ENCODE data around the gene PPP2R3C. TPM values are rescaled to one million over a fixed set of nuclear protein-coding genes. Genes with fewer than 3 reads are reported as not detected.
"Not testable (repeated sequence)": the region's sequence is repeated elsewhere in the genome, so short reads cannot be mapped to it uniquely, and the experiment has no call there.

PPP2R3C gene
- total and polyA plus RNA-seq, 2 donors: 48.8 to 49.4 TPM

DNA sequence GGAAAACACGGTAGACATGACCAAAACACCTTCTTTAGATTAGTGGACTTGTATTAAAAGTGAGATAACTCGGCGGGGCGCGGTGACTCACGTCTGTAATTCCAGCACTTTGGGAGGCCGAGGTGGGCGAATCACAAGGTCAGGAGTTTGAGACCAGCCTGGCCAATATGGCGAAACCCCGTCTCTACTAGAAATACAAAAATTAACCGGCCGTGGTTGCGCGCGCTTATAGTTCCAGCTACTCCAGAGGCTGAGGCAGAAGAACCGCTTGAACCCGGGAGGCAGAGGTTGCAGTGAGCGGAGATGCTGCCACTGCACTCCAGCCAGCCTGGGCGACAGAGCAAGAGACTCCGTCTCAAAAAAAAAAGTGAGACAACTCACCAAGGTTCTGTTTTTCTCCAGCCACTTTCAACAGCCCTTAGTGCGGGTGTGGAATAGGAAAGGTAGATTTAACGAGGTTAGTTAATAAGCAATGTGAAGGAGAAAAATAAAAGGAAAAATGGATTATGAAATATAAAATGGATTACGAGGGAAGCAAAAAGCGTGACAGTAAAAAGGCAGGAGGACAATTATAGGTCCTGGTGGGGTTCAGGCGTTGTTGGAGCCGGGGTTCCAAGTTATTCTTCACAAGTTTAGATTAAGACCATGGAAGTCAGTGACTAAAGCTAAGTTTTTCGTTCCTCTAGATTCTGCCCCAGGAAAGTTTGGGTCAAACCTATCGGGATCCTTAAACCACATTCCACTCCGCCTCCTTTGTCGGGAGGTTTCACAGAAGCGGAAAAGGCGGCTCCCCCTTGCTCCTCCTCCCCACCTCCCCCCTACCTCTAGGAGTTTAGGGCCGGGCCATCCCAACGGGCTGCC lies 534 bp downstream of the PPP2R3C start:
- no peak for DNase-seq (ENCODE audit: low read depth in 6 of 9, low spot score in 9 of 9)
- no peaks in the 10 kb centered on the region for H3K27me3 ChIP-seq (ENCODE audit: control insufficient read depth in 2 of 2, insufficient read depth in 1 of 2, low read length in 1 of 2)
- peak overlapping the region; percentile 60 to 81 for H3K4me3 ChIP-seq (ENCODE audit: low read length in 2 of 2)
- 33% methylated on average over 34 of the region's 34 CpGs for WGBS
- peaks cover 13 to 20% of the 10 kb centered on the region in 2 donors for H3K4me1 ChIP-seq (ENCODE audit: control insufficient read depth in 2 of 2, insufficient read depth in 2 of 2, low read length in 2 of 2)
- peaks cover 9 to 11% of the 10 kb centered on the region in 2 donors for H3K36me3 ChIP-seq (ENCODE audit: control insufficient read depth in 2 of 2, insufficient read depth in 2 of 2, low read length in 1 of 2)
- peaks cover 0 to 5% of the 10 kb centered on the region in 2 donors for H3K9me3 ChIP-seq (ENCODE audit: control insufficient read depth in 2 of 2, insufficient read depth in 1 of 2, low read length in 1 of 2)
- peak overlapping the region; percentile 97 to 99 for H3K27ac ChIP-seq (ENCODE audit: low read depth in 1 of 2, low read length in 1 of 2)

DNA sequence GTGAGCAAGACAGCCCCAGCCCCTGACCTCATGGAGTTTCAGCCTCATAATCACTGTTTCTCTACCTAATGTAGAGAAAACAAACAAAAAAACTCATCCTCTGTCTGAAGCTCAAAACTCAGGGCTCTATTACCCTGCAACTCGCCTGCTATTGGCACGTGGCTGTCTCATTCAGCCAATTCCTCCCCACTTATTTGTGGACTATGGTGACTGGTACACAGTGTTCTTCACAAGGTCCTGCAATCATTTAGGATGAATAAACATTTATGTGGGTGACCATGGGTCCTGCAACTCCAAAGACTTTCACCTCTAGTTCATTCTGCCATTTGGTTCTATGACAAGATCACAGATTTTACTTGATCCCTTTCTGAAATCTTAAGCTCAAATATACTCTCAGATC lies 4.7 kb downstream of the PPP2R3C start:
- no peak overlapping the region for H3K4me3 ChIP-seq (ENCODE audit: low read length in 2 of 2)
- WGBS: 98% methylated on average over 2 of the region's 2 CpGs
- DNase-seq (ENCODE audit: low read depth in 6 of 9, low spot score in 9 of 9): no peak
- H3K9me3 ChIP-seq (ENCODE audit: control insufficient read depth in 2 of 2, insufficient read depth in 1 of 2, low read length in 1 of 2): peaks cover 0 to 5% of the 10 kb centered on the region in 2 donors
- H3K4me1 ChIP-seq (ENCODE audit: control insufficient read depth in 2 of 2, insufficient read depth in 2 of 2, low read length in 2 of 2): peaks cover 8 to 9% of the 10 kb centered on the region in 2 donors
- H3K27me3 ChIP-seq (ENCODE audit: control insufficient read depth in 2 of 2, insufficient read depth in 1 of 2, low read length in 1 of 2): no peaks in the 10 kb centered on the region
- peaks cover 31 to 37% of the 10 kb centered on the region in 2 donors for H3K36me3 ChIP-seq (ENCODE audit: control insufficient read depth in 2 of 2, insufficient read depth in 2 of 2, low read length in 1 of 2)
- H3K27ac ChIP-seq (ENCODE audit: low read depth in 1 of 2, low read length in 1 of 2): no peak overlapping the region

DNA sequence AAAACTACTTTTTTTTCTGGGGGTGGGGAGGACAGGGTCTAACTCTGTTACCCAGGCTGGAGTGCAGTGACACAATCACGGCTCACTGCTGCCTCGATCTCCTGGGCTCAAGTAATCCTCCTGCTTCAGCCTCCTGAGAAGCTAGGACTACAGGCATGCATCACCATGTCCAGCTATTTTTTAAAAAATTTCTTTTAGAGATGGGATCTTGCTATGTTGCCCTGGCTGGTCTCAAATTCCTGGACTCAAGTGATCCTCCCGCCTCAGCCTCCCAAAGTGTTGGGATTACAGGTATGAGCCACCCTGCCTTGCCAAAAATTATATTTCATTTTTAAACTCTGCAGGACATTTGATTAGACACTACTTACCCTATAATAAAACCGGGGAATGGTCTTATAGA lies 5.5 kb downstream of the PPP2R3C start:
- peaks cover 4 to 5% of the 10 kb centered on the region in 2 donors for H3K9me3 ChIP-seq (ENCODE audit: control insufficient read depth in 2 of 2, insufficient read depth in 1 of 2, low read length in 1 of 2)
- H3K27ac ChIP-seq (ENCODE audit: low read depth in 1 of 2, low read length in 1 of 2): no peak overlapping the region
- H3K4me3 ChIP-seq (ENCODE audit: low read length in 2 of 2): no peak overlapping the region
- WGBS: over 99% methylated on average over 4 of the region's 4 CpGs
- no peaks in the 10 kb centered on the region for H3K27me3 ChIP-seq (ENCODE audit: control insufficient read depth in 2 of 2, insufficient read depth in 1 of 2, low read length in 1 of 2)
- DNase-seq (ENCODE audit: low read depth in 6 of 9, low spot score in 9 of 9): no peak
- peaks cover 8% of the 10 kb centered on the region in 2 donors for H3K4me1 ChIP-seq (ENCODE audit: control insufficient read depth in 2 of 2, insufficient read depth in 2 of 2, low read length in 2 of 2)
- H3K36me3 ChIP-seq (ENCODE audit: control insufficient read depth in 2 of 2, insufficient read depth in 2 of 2, low read length in 1 of 2): peaks cover 39 to 46% of the 10 kb centered on the region in 2 donors

DNA sequence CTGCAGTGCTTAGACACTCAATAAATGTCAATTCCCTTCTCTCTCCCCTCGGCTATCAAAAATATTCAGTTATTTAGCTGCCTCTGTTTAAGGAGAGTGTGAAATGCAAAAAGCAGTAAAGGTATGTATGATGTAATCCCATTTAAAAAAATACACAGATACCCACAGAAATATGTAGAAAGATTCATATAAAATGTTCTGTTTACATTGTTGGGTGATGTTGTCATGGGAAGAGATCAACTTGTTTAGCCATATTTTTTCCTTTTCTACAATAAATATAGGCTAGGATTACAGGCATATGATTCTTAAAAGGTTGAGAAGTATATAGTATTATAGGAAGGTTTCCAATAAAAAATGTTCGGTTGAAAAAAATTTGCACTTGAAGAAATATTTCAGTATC lies 7.8 kb downstream of the PPP2R3C start:
- H3K4me3 ChIP-seq (ENCODE audit: low read length in 2 of 2): no peak overlapping the region
- H3K27me3 ChIP-seq (ENCODE audit: control insufficient read depth in 2 of 2, insufficient read depth in 1 of 2, low read length in 1 of 2): no peaks in the 10 kb centered on the region
- no peak overlapping the region for H3K27ac ChIP-seq (ENCODE audit: low read depth in 1 of 2, low read length in 1 of 2)
- no peaks in the 10 kb centered on the region for H3K4me1 ChIP-seq (ENCODE audit: control insufficient read depth in 2 of 2, insufficient read depth in 2 of 2, low read length in 2 of 2)
- 96% methylated on average over 2 of the region's 2 CpGs for WGBS
- peaks cover 0 to 4% of the 10 kb centered on the region in 2 donors for H3K9me3 ChIP-seq (ENCODE audit: control insufficient read depth in 2 of 2, insufficient read depth in 1 of 2, low read length in 1 of 2)
- H3K36me3 ChIP-seq (ENCODE audit: control insufficient read depth in 2 of 2, insufficient read depth in 2 of 2, low read length in 1 of 2): peaks cover 45 to 60% of the 10 kb centered on the region in 2 donors
- DNase-seq (ENCODE audit: low read depth in 6 of 9, low spot score in 9 of 9): no peak

DNA sequence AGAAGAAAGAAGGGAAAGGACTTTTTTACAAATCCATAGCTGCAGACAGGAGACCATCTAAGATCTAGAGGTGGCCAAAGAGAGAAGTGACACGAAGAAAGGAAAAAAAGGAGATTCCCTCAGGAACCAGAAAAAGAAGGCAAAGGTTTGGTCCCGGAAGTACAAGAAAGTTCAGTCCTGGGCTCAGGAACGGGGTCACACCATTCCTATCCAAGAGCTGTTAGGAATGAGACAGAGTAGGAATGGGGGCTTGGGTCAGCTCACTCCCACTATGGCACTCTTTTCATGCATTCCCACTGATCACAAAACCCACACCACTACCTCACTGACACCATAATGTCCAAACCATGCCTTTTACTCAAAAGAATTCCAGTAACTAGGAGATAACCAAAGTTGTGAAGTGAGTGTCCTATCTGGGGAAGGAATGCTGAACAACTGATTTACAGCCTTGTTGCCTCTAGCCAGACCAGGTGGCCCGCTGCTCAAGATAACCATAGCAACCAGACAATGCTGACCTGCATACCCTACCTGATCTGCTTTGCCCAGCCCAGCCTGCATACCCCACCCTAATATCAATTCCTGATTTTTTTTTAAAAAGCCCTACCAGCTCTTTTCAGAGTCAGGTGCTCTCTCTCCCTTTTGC lies 8.4 kb downstream of the PPP2R3C start:
- 97% methylated on average over 4 of the region's 4 CpGs for WGBS
- Histone ChIP-seq H3K4me3 (ENCODE audit: low read length in 2 of 2) (no peak overlapping the region), H3K36me3 (ENCODE audit: control insufficient read depth in 2 of 2, insufficient read depth in 2 of 2, low read length in 1 of 2) (peaks cover 50 to 65% of the 10 kb centered on the region in 2 donors), H3K4me1 (ENCODE audit: control insufficient read depth in 2 of 2, insufficient read depth in 2 of 2, low read length in 2 of 2) (no peaks in the 10 kb centered on the region), H3K27me3 (ENCODE audit: control insufficient read depth in 2 of 2, insufficient read depth in 1 of 2, low read length in 1 of 2) (no peaks in the 10 kb centered on the region), H3K27ac (ENCODE audit: low read depth in 1 of 2, low read length in 1 of 2) (no peak overlapping the region), H3K9me3 (ENCODE audit: control insufficient read depth in 2 of 2, insufficient read depth in 1 of 2, low read length in 1 of 2) (peaks cover 0 to 4% of the 10 kb centered on the region in 2 donors)
- DNase-seq (ENCODE audit: low read depth in 6 of 9, low spot score in 9 of 9): no peak

DNA sequence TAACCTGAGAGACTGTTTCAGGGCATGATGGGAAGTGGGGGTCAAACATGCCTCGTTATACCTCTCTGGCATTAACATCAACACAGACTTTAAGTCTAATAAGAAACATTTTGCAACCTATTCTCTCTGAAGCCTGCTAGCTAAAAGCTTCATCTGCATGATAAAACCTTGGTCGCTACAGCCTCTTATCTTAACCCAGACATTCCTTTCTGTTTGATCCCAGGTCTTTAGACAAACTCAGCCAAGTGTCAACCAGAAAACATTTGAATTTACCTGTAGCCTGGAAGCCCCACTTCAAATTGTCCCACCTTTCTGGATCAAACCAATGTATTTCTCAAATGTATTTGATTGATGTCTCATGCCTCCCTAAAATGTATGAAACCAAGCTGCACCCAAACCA lies 9.1 kb downstream of the PPP2R3C start:
- H3K36me3 ChIP-seq (ENCODE audit: control insufficient read depth in 2 of 2, insufficient read depth in 2 of 2, low read length in 1 of 2): peaks cover 52 to 67% of the 10 kb centered on the region in 2 donors
- no peaks in the 10 kb centered on the region for H3K4me1 ChIP-seq (ENCODE audit: control insufficient read depth in 2 of 2, insufficient read depth in 2 of 2, low read length in 2 of 2)
- no peak overlapping the region for H3K27ac ChIP-seq (ENCODE audit: low read depth in 1 of 2, low read length in 1 of 2)

DNA sequence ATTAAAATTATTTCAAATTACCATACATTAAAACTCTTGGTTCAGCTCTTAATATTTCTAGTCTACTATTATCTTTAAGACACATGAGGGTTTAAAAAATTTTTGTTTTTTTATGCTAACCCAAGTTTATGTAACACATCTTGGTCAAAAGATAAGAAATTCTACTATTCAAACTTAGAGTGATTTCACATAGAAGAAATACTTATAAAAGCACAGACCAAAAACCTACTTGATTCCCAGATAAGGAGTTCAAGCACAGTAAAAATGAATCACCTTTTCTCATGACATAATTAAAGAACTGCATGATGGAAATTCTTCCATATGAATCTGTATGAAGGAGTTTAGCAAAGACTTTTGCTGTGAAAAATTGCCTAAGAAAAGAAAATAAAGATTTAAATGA lies 13.9 kb downstream of the PPP2R3C start:
- DNase-seq (ENCODE audit: low read depth in 6 of 9, low spot score in 9 of 9): no peak
- no peak overlapping the region for H3K4me3 ChIP-seq (ENCODE audit: low read length in 2 of 2)
- H3K36me3 ChIP-seq (ENCODE audit: control insufficient read depth in 2 of 2, insufficient read depth in 2 of 2, low read length in 1 of 2): peaks cover 34 to 63% of the 10 kb centered on the region in 2 donors
- no peak overlapping the region for H3K27ac ChIP-seq (ENCODE audit: low read depth in 1 of 2, low read length in 1 of 2)
- H3K4me1 ChIP-seq (ENCODE audit: control insufficient read depth in 2 of 2, insufficient read depth in 2 of 2, low read length in 2 of 2): no peaks in the 10 kb centered on the region
- H3K9me3 ChIP-seq (ENCODE audit: control insufficient read depth in 2 of 2, insufficient read depth in 1 of 2, low read length in 1 of 2): peaks cover 0 to 4% of the 10 kb centered on the region in 2 donors
- no peaks in the 10 kb centered on the region for H3K27me3 ChIP-seq (ENCODE audit: control insufficient read depth in 2 of 2, insufficient read depth in 1 of 2, low read length in 1 of 2)

More for the DNA sequence above, 9.1 kb downstream of the PPP2R3C start:
- no peak overlapping the region for H3K4me3 ChIP-seq (ENCODE audit: low read length in 2 of 2)
- H3K9me3 ChIP-seq (ENCODE audit: control insufficient read depth in 2 of 2, insufficient read depth in 1 of 2, low read length in 1 of 2): peaks cover 0 to 4% of the 10 kb centered on the region in 2 donors
- 98% methylated on average over 2 of the region's 2 CpGs for WGBS
- no peak for DNase-seq (ENCODE audit: low read depth in 6 of 9, low spot score in 9 of 9)
- no peaks in the 10 kb centered on the region for H3K27me3 ChIP-seq (ENCODE audit: control insufficient read depth in 2 of 2, insufficient read depth in 1 of 2, low read length in 1 of 2)

DNA sequence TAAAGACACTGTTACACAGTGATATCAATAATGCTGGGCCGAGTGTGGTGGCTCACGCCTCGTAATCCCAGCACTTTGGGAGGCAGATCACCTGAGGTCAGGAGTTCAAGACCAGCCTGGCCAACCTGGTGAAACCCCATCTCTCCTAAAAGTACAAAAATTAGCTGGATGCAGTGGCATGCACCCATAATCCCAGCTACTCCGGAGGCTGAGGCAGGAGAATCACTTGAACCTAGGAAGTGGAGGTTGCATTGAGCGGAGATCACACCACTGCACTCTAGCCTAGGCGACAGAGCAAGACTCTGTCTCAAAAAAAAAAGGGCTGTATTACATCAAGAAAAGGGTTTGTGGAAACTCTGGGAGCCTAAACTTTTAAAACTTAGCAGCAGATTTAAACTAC lies 27.1 kb downstream of the PPP2R3C start:
- H3K27me3 ChIP-seq (ENCODE audit: control insufficient read depth in 2 of 2, insufficient read depth in 1 of 2, low read length in 1 of 2); H3K4me1 ChIP-seq (ENCODE audit: control insufficient read depth in 2 of 2, insufficient read depth in 2 of 2, low read length in 2 of 2); H3K4me3 ChIP-seq (ENCODE audit: low read length in 2 of 2); DNase-seq (ENCODE audit: low read depth in 6 of 9, low spot score in 9 of 9); H3K27ac ChIP-seq (ENCODE audit: low read depth in 1 of 2, low read length in 1 of 2); H3K9me3 ChIP-seq (ENCODE audit: control insufficient read depth in 2 of 2, insufficient read depth in 1 of 2, low read length in 1 of 2): not testable (repeated sequence)
- H3K36me3 ChIP-seq (ENCODE audit: control insufficient read depth in 2 of 2, insufficient read depth in 2 of 2, low read length in 1 of 2): peaks cover 42 to 49% of the 10 kb centered on the region in 2 donors
- 98% methylated on average over 6 of the region's 6 CpGs for WGBS

DNA sequence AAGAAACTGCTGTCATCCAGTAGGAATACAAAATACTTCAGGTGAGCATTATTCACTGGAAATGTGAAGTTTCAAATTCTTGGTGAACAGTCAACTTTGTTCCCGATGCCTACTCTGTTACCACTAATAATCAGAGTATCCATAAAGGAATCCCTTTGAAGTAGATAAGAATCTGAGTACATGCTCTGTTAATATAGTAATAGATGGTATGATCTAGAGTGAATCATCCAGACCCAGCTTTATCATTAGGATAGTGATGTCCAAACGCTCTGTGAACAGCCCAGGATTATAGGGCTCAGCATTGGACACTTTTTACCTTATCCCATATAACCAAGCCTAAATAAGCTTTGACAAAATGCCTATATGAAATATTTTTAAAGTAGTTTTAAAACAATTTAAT lies 33.3 kb downstream of the PPP2R3C start:
- no peak overlapping the region for H3K27ac ChIP-seq (ENCODE audit: low read depth in 1 of 2, low read length in 1 of 2)
- 97% methylated on average over 2 of the region's 2 CpGs for WGBS
- no peak for DNase-seq (ENCODE audit: low read depth in 6 of 9, low spot score in 9 of 9)
- H3K4me1 ChIP-seq (ENCODE audit: control insufficient read depth in 2 of 2, insufficient read depth in 2 of 2, low read length in 2 of 2): no peaks in the 10 kb centered on the region
- H3K9me3 ChIP-seq (ENCODE audit: control insufficient read depth in 2 of 2, insufficient read depth in 1 of 2, low read length in 1 of 2): no peaks in the 10 kb centered on the region
- no peaks in the 10 kb centered on the region for H3K27me3 ChIP-seq (ENCODE audit: control insufficient read depth in 2 of 2, insufficient read depth in 1 of 2, low read length in 1 of 2)
- no peak overlapping the region for H3K4me3 ChIP-seq (ENCODE audit: low read length in 2 of 2)
- H3K36me3 ChIP-seq (ENCODE audit: control insufficient read depth in 2 of 2, insufficient read depth in 2 of 2, low read length in 1 of 2): peaks cover 33 to 53% of the 10 kb centered on the region in 2 donors
